ENCODE measurements around the gene MBD6. TPM values are rescaled to one million over a fixed set of nuclear protein-coding genes. Genes with fewer than 3 reads are reported as not detected.
A peak's percentile ranks its signal among the peaks of the same experiment; 100 is the strongest.

MBD6 gene
- total and polyA plus RNA-seq, 2 of the 13 experiments (the other 11 are each of a cell fraction or from before 2014, with no cell fraction given) = 4.1 to 5.9 TPM

DNA sequence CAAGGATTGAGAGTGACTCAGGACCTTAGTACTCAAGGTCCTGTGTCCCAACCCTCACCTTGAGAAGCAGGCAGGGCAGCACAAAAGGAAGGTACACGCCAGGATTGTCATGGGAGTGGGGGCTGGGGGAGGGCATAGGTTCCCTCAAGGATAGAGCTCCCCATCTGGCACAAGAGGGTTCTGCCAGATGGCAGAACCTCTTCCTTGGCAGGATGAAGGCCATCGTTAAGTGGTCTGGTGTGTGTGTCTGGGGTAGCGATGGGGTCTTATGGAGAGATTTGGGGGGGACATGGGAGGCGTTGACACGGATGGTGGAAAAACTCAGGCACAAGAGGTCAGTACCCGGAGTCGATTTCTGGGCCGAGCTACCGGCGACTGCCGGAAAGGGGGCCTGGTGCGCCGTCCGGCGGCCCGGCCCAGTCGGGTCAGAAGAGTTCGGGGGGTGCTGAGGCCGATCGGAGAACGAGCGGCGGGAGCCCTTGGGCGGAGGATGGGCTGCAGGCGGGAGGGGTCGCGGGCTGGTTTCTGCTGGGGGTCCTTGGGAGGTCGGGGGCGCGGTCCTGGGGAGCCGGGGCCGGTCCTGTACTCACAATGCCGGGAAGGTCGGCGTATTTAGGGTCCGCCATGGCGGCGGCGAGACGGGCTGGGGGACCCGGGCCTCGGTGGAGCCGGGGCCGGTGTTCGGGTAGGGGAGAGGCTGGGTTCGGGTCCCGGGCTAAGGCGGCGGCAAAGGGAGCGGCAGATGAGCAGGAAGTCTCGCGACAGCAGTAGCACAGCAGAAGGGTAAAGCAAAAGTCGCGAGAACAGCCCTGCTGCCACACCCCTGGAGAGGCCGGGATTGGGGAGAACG is 24.0 kb downstream of the MBD6 start, which contains the start of gene DCTN2 (continued):
- TF ChIP-seq, protein P1, sequence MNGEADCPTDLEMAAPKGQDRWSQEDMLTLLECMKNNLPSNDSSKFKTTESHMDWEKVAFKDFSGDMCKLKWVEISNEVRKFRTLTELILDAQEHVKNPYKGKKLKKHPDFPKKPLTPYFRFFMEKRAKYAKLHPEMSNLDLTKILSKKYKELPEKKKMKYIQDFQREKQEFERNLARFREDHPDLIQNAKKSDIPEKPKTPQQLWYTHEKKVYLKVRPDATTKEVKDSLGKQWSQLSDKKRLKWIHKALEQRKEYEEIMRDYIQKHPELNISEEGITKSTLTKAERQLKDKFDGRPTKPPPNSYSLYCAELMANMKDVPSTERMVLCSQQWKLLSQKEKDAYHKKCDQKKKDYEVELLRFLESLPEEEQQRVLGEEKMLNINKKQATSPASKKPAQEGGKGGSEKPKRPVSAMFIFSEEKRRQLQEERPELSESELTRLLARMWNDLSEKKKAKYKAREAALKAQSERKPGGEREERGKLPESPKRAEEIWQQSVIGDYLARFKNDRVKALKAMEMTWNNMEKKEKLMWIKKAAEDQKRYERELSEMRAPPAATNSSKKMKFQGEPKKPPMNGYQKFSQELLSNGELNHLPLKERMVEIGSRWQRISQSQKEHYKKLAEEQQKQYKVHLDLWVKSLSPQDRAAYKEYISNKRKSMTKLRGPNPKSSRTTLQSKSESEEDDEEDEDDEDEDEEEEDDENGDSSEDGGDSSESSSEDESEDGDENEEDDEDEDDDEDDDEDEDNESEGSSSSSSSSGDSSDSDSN (CRISPR knock-in tag; IDR thresholded peaks at IDR 0.05) = peak; percentile 40; the same call in 1 of the 2 replicates
- TF ChIP-seq, protein P2, sequence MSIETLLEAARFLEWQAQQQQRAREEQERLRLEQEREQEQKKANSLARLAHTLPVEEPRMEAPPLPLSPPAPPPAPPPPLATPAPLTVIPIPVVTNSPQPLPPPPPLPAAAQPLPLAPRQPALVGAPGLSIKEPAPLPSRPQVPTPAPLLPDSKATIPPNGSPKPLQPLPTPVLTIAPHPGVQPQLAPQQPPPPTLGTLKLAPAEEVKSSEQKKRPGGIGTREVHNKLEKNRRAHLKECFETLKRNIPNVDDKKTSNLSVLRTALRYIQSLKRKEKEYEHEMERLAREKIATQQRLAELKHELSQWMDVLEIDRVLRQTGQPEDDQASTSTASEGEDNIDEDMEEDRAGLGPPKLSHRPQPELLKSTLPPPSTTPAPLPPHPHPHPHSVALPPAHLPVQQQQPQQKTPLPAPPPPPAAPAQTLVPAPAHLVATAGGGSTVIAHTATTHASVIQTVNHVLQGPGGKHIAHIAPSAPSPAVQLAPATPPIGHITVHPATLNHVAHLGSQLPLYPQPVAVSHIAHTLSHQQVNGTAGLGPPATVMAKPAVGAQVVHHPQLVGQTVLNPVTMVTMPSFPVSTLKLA (IDR thresholded peaks at IDR 0.05) = no peak
- no peak for TF ChIP-seq RFX5 (IDR thresholded peaks at IDR 0.05; ENCODE audit: low read depth, low read length)
- TF ChIP-seq, protein P3, sequence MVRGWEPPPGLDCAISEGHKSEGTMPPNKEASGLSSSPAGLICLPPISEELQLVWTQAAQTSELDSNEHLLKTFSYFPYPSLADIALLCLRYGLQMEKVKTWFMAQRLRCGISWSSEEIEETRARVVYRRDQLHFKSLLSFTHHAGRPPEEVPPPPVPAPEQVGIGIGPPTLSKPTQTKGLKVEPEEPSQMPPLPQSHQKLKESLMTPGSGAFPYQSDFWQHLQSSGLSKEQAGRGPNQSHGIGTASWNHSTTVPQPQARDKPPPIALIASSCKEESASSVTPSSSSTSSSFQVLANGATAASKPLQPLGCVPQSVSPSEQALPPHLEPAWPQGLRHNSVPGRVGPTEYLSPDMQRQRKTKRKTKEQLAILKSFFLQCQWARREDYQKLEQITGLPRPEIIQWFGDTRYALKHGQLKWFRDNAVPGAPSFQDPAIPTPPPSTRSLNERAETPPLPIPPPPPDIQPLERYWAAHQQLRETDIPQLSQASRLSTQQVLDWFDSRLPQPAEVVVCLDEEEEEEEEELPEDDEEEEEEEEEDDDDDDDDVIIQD (CRISPR knock-in tag; IDR thresholded peaks at IDR 0.05; ENCODE audit: low read depth) = no peak

Data from HepG2 (cell line).